HCT116 (cell line): Measurements from ENCODE around the gene GABRR3. TPM values are rescaled to one million over a fixed set of nuclear protein-coding genes. Genes with fewer than 3 reads are reported as not detected.

Source experiments
- ATAC-seq: fragments of 200-7000 bp; cut with Tn5 transposase; 2 replicates; pipeline ENCODE4 v1.9.1; 2020; ENCODE audit warnings: mild to moderate bottlenecking, moderate library complexity
- BruUV-seq: library from RNA; stranded (reverse); fragments of 400-500 nt; replicated peaks from 2 replicates; lab custom pipeline; 2021; lab: Mats Ljungman, UMichigan
- CTCF ChIA-PET: fragments of 300-600 bp; sonication (Branson Sonifier 250); formaldehyde crosslinking; loops from one replicate; lab custom pipeline; 2021; ENCODE audit warnings: antibody characterized with exemption; lab: Charles Lee
- POLR2A ChIA-PET: fragments of 300-600, 350-600 bp; sonication (Branson Sonifier 250); formaldehyde crosslinking; loops from one replicate; lab custom pipeline; 2021; ENCODE audit warnings: antibody characterized with exemption; lab: Charles Lee
- RAD21 ChIA-PET, 2 experiments: fragments of 300-600 bp; sonication (Branson Sonifier 250); formaldehyde crosslinking; loops; one replicate each; lab custom pipeline; 2023; ENCODE audit warnings: low total read pairs in 2 of 2; ENCODE audit not compliant: uncharacterized antibody in 2 of 2, unreplicated experiment in 2 of 2, low non-redundant PET in 1 of 2; lab: Charles Lee
- DNase-seq: peaks from one replicate; pipeline ENCODE4 v3.0.0-alpha.2; 2010; ENCODE audit warnings: low read depth, low spot score
- H2AFZ ChIP-seq: fragments of 200-600 bp; shearing (Covaris generic), sonication (generic); 2 replicates; pipeline ENCODE4 v1.6.1; 2017; ENCODE audit warnings: low read depth, mixed run types, mixed read lengths, antibody characterized with exemption, low read length; ENCODE audit not compliant: poor library complexity, severe bottlenecking
- H3K27ac ChIP-seq: 2 replicates; pipeline ENCODE4 v1.5.1; 2012; ENCODE audit warnings: low read depth, low read length
- H3K27me3 ChIP-seq: fragments of 200-600 bp; sonication (generic); 2 replicates; pipeline ENCODE4 v1.6.1; 2016; ENCODE audit warnings: mixed run types, low read length, mixed read lengths; ENCODE audit not compliant: insufficient read depth
- H3K36me3 ChIP-seq, 2 experiments: fragments of 200-500 bp in 1 of 2; fragments of 200-600 bp in 1 of 2; sonication (Bioruptor generic) in 1 of 2; sonication (generic) in 1 of 2; 2 replicates each; pipeline versions ENCODE4 v1.5.1 to v1.6.1; 2014 to 2016; ENCODE audit warnings: low read length in 2 of 2, inconsistent platforms in 1 of 2, mixed read lengths in 1 of 2, mixed run types in 1 of 2; ENCODE audit not compliant: insufficient read depth in 2 of 2, control insufficient read depth in 1 of 2
- H3K4me1 ChIP-seq, 2 experiments: fragments of 200-600 bp in 1 of 2; sonication (generic) in 1 of 2; 2 replicates each; pipeline versions ENCODE4 v1.5.1 to v1.6.1; 2012 to 2017; ENCODE audit warnings: low read length in 2 of 2, inconsistent platforms in 1 of 2, mild to moderate bottlenecking in 1 of 2, mixed read lengths in 1 of 2, mixed run types in 1 of 2, moderate library complexity in 1 of 2; ENCODE audit not compliant: insufficient read depth in 2 of 2, control insufficient read depth in 1 of 2
- H3K4me2 ChIP-seq: fragments of 200-600 bp; sonication (generic); 2 replicates; pipeline ENCODE4 v1.6.1; 2017; ENCODE audit warnings: mixed run types, low read length, mixed read lengths
- H3K4me3 ChIP-seq, 2 experiments: fragments of 200-600 bp in 1 of 2; sonication (generic) in 1 of 2; replicated peaks in 1 of 2; 2 replicates each; pipeline ENCODE4 v1.5.1; 2011 to 2016; ENCODE audit warnings: low read length in 2 of 2, control low read depth in 1 of 2, low read depth in 1 of 2, mild to moderate bottlenecking in 1 of 2, mixed read lengths in 1 of 2, mixed run types in 1 of 2
- H3K79me2 ChIP-seq: fragments of 200-600 bp; sonication (generic); 2 replicates; pipeline ENCODE4 v1.6.1; 2017; ENCODE audit warnings: mild to moderate bottlenecking, mixed run types, low read length, moderate library complexity, mixed read lengths; ENCODE audit not compliant: insufficient read depth
- H3K9ac ChIP-seq: fragments of 200-600 bp; sonication (generic); 2 replicates; pipeline ENCODE4 v1.6.1; 2016; ENCODE audit warnings: low read length, mixed read lengths
- H3K9me2 ChIP-seq: fragments of 200-600 bp; sonication (generic), shearing (Covaris generic); 2 replicates; pipeline ENCODE4 v1.6.1; 2017; ENCODE audit warnings: mixed run types, mild to moderate bottlenecking, moderate library complexity; ENCODE audit not compliant: insufficient read depth
- H3K9me3 ChIP-seq, 2 experiments: fragments of 200-500 bp in 1 of 2; fragments of 200-600 bp in 1 of 2; sonication (Bioruptor generic) in 1 of 2; sonication (generic) in 1 of 2; 2 replicates each; pipeline ENCODE4 v1.6.1; 2014 to 2017; ENCODE audit warnings: low read length in 2 of 2, mixed read lengths in 2 of 2, inconsistent platforms in 1 of 2, low read depth in 1 of 2, mild to moderate bottlenecking in 1 of 2, mixed run types in 1 of 2, moderate library complexity in 1 of 2; ENCODE audit not compliant: control insufficient read depth in 1 of 2, insufficient read depth in 1 of 2
- H4K20me1 ChIP-seq: fragments of 200-600 bp; sonication (generic), shearing (Covaris generic); 2 replicates; pipeline ENCODE4 v1.6.1; 2017; ENCODE audit warnings: mixed run types, mild to moderate bottlenecking, moderate library complexity; ENCODE audit not compliant: insufficient read depth
- CEBPB ChIP-seq: IDR thresholded peaks from 2 replicates; pipeline ENCODE4 v1.6.1; 2012; ENCODE audit warnings: low read depth
- ELF1 ChIP-seq: IDR thresholded peaks from 2 replicates; pipeline ENCODE4 v1.6.1; 2012; ENCODE audit warnings: low read depth, borderline replicate concordance
- EZH2 ChIP-seq: fragments of 200-600 bp; sonication (generic); IDR thresholded peaks from 2 replicates; pipeline ENCODE4 v1.6.1; 2017; ENCODE audit warnings: antibody characterized with exemption, mixed run types
- SIN3A ChIP-seq: IDR thresholded peaks from 2 replicates; pipeline ENCODE4 v1.6.1; 2012; ENCODE audit warnings: low read depth
- SRF ChIP-seq: IDR thresholded peaks from 2 replicates; pipeline ENCODE4 v1.6.1; 2012; ENCODE audit warnings: low read depth
- TCF7L2 ChIP-seq: IDR thresholded peaks from 2 replicates; pipeline ENCODE4 v1.7.0; 2011; ENCODE audit warnings: borderline replicate concordance, inconsistent platforms; ENCODE audit not compliant: insufficient read depth, insufficient read length; ENCODE audit errors: extremely low read depth
- YY1 ChIP-seq: IDR thresholded peaks from 2 replicates; pipeline ENCODE4 v1.6.1; 2011; ENCODE audit warnings: low read length, low read depth, moderate library complexity, mild to moderate bottlenecking; ENCODE audit not compliant: insufficient replicate concordance; ENCODE audit errors: extremely low read depth
- ZFX ChIP-seq: fragments of 450-650 bp; IDR thresholded peaks from 2 replicates; pipeline ENCODE4 v1.6.1; 2017
- intact Hi-C: fragments of 100-400 bp; cut with micrococcal nuclease; formaldehyde crosslinking; loops from 2 replicates; pipeline ENCODE4 v1.10.0; 2022
- total RNA-seq: library from RNA; stranded (reverse); gene quantifications from one replicate; pipeline ENCODE4 v1.2.1, GENCODE V29; 2021; ENCODE audit not compliant: unreplicated experiment
- TF ChIP-seq, protein P1 (sequence below), 3 experiments: fragments of 200-600 bp in 1 of 3; sonication (generic) in 1 of 3; IDR thresholded peaks in 2 of 3; conservative IDR thresholded peaks in 1 of 3; 2 replicates each; pipeline ENCODE4 v1.5.1; 2012 to 2017; ENCODE audit warnings: low read depth in 2 of 3, low read length in 2 of 3, antibody characterized with exemption in 1 of 3, borderline replicate concordance in 1 of 3, control low read depth in 1 of 3, mild to moderate bottlenecking in 1 of 3, mixed read lengths in 1 of 3, mixed run types in 1 of 3, moderate library complexity in 1 of 3; ENCODE audit not compliant: insufficient read depth in 1 of 3
- TF ChIP-seq, protein P2 (sequence below): IDR thresholded peaks from 2 replicates; pipeline ENCODE4 v1.6.1; 2011; ENCODE audit warnings: mild to moderate bottlenecking, low read length, moderate library complexity; ENCODE audit not compliant: insufficient replicate concordance; ENCODE audit errors: extremely low read depth
- TF ChIP-seq, protein P3 (sequence below): IDR thresholded peaks from 2 replicates; pipeline ENCODE4 v1.6.1; 2012
- TF ChIP-seq, protein P4 (sequence below): IDR thresholded peaks from 2 replicates; pipeline ENCODE4 v1.6.1; 2012; ENCODE audit warnings: low read depth

Gene GABRR3
- total RNA-seq, 1 experiment from 2014 or later, result not detected

DNA sequence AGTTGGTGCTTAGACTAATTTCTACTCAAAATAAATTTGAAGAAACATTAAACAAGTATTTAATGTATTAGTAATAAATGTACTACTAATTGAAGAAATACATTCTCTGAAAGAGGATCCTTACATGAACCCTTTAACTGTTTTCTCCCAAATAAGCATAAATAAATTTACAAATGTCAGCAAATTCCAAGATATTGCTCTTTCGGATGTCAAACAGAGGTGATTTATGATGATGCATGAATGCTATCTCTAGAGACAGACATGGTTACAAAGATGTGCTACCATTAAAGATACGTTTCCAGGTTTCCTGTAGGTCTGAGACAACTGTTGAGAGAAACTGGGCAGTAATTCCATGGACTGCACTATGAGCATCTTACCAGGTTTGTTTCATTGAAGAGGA lies 629 bp downstream of the GABRR3 start:
- Histone ChIP-seq H3K9ac (no peak overlapping the region), H3K36me3 (no peaks in the 10 kb centered on the region), H3K27ac (no peak overlapping the region)
- TF ChIP-seq ZFX, result no peak
- TF ChIP-seq, protein P1, sequence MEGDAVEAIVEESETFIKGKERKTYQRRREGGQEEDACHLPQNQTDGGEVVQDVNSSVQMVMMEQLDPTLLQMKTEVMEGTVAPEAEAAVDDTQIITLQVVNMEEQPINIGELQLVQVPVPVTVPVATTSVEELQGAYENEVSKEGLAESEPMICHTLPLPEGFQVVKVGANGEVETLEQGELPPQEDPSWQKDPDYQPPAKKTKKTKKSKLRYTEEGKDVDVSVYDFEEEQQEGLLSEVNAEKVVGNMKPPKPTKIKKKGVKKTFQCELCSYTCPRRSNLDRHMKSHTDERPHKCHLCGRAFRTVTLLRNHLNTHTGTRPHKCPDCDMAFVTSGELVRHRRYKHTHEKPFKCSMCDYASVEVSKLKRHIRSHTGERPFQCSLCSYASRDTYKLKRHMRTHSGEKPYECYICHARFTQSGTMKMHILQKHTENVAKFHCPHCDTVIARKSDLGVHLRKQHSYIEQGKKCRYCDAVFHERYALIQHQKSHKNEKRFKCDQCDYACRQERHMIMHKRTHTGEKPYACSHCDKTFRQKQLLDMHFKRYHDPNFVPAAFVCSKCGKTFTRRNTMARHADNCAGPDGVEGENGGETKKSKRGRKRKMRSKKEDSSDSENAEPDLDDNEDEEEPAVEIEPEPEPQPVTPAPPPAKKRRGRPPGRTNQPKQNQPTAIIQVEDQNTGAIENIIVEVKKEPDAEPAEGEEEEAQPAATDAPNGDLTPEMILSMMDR (IDR thresholded peaks at IDR 0.05 in 2 of 3, conservative IDR thresholded peaks at IDR 0.05 in 1 of 3; ENCODE audit: borderline replicate concordance in 1 of 3, insufficient read depth in 1 of 3, low read depth in 2 of 3, low read length in 2 of 3), result no peak
- TF ChIP-seq CEBPB, result no peak
- TF ChIP-seq TCF7L2, result no peak
- TF ChIP-seq YY1, result no peak
- no peak for TF ChIP-seq EZH2
- TF ChIP-seq SRF, result no peak
- TF ChIP-seq, all 23 proteins: peak for 0
- Histone ChIP-seq H2AFZ (no peak overlapping the region), H3K4me1 (peaks cover 0 to 7% of the 10 kb centered on the region in 2 experiments; a peak in 2 of 4 replicates), H3K4me2 (no peak overlapping the region), H3K27me3 (no peaks in the 10 kb centered on the region), H3K9me2 (no peaks in the 10 kb centered on the region; the same call in 1 of the 2 replicates), H4K20me1 (no peaks in the 10 kb centered on the region), H3K9me3 (no peaks in the 10 kb centered on the region), H3K79me2 (no peaks in the 10 kb centered on the region), H3K4me3 (no peak overlapping the region)
- BruUV-seq, result no TSS peak
- POLR2A ChIA-PET, result no interaction called here
- ATAC-seq, result no peak
- RAD21 ChIA-PET, result no interaction called here
- CTCF ChIA-PET, result no interaction called here
- no peak for DNase-seq
- intact Hi-C loops, result no loop called here

DNA sequence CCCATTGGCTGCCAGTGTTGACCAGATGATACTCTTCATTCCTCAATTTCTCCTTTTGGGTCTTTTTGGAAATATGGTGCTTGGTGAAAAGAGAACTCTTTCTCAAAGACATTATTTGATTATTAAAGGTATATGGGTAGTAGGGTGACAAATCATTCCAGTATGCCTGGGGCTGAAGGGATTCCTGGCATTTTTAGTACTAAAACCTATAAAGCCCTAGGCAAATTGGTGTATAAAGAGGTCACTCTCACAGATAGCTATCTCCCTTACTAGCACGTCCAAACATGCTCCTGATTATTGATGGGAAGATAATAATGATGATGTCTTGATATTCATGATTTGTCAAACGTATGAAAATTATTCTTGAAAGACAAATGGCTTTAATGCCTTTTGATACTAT lies 1.1 kb downstream of the GABRR3 start:
- BruUV-seq, result no TSS peak
- Histone ChIP-seq H4K20me1 (no peaks in the 10 kb centered on the region), H3K27ac (no peak overlapping the region), H3K9ac (no peak overlapping the region), H3K36me3 (no peaks in the 10 kb centered on the region), H3K79me2 (no peaks in the 10 kb centered on the region), H3K9me2 (no peaks in the 10 kb centered on the region; the same call in 1 of the 2 replicates), H2AFZ (no peak overlapping the region), H3K27me3 (no peaks in the 10 kb centered on the region), H3K4me2 (no peak overlapping the region), H3K4me1 (peaks cover 0 to 3% of the 10 kb centered on the region in 2 experiments; a peak in 2 of 4 replicates), H3K4me3 (no peak overlapping the region), H3K9me3 (no peaks in the 10 kb centered on the region)
- ChIA-PET RAD21 (no interaction called here), CTCF (no interaction called here), POLR2A (no interaction called here)
- ATAC-seq, result no peak
- no peak for DNase-seq
- intact Hi-C loops, result no loop called here
- TF ChIP-seq, protein P2, sequence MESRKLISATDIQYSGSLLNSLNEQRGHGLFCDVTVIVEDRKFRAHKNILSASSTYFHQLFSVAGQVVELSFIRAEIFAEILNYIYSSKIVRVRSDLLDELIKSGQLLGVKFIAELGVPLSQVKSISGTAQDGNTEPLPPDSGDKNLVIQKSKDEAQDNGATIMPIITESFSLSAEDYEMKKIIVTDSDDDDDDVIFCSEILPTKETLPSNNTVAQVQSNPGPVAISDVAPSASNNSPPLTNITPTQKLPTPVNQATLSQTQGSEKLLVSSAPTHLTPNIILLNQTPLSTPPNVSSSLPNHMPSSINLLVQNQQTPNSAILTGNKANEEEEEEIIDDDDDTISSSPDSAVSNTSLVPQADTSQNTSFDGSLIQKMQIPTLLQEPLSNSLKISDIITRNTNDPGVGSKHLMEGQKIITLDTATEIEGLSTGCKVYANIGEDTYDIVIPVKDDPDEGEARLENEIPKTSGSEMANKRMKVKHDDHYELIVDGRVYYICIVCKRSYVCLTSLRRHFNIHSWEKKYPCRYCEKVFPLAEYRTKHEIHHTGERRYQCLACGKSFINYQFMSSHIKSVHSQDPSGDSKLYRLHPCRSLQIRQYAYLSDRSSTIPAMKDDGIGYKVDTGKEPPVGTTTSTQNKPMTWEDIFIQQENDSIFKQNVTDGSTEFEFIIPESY, result no peak
- TF ChIP-seq SIN3A, result no peak
- TF ChIP-seq CEBPB, result no peak
- no peak for TF ChIP-seq ELF1
- no peak for TF ChIP-seq EZH2
- TF ChIP-seq, protein P3, sequence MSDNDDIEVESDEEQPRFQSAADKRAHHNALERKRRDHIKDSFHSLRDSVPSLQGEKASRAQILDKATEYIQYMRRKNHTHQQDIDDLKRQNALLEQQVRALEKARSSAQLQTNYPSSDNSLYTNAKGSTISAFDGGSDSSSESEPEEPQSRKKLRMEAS, result no peak
- TF ChIP-seq, protein P4, sequence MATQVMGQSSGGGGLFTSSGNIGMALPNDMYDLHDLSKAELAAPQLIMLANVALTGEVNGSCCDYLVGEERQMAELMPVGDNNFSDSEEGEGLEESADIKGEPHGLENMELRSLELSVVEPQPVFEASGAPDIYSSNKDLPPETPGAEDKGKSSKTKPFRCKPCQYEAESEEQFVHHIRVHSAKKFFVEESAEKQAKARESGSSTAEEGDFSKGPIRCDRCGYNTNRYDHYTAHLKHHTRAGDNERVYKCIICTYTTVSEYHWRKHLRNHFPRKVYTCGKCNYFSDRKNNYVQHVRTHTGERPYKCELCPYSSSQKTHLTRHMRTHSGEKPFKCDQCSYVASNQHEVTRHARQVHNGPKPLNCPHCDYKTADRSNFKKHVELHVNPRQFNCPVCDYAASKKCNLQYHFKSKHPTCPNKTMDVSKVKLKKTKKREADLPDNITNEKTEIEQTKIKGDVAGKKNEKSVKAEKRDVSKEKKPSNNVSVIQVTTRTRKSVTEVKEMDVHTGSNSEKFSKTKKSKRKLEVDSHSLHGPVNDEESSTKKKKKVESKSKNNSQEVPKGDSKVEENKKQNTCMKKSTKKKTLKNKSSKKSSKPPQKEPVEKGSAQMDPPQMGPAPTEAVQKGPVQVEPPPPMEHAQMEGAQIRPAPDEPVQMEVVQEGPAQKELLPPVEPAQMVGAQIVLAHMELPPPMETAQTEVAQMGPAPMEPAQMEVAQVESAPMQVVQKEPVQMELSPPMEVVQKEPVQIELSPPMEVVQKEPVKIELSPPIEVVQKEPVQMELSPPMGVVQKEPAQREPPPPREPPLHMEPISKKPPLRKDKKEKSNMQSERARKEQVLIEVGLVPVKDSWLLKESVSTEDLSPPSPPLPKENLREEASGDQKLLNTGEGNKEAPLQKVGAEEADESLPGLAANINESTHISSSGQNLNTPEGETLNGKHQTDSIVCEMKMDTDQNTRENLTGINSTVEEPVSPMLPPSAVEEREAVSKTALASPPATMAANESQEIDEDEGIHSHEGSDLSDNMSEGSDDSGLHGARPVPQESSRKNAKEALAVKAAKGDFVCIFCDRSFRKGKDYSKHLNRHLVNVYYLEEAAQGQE, result no peak
